Peyer's patch (tissue), 4 donors: ENCODE measurements around the gene GNAQ. TPM values are rescaled to one million over a fixed set of nuclear protein-coding genes. Genes with fewer than 3 reads are reported as not detected.

Source experiments
- DNase-seq, 3 donors: peaks; one replicate each; pipeline ENCODE4 v3.0.0-alpha.2; 2017 to 2019
- H3K27ac ChIP-seq, 4 donors: fragments of 200-600 bp; sonication (generic); one replicate each; pipeline ENCODE4 v1.5.1; 2016 to 2019
- H3K27me3 ChIP-seq, 2 donors: fragments of 200-600 bp; sonication (generic); one replicate each; pipeline ENCODE4 v1.5.1; 2019
- H3K36me3 ChIP-seq, 3 donors: fragments of 200-600 bp; sonication (generic); one replicate each; pipeline ENCODE4 v1.5.1; 2016 to 2019
- H3K4me1 ChIP-seq, 4 donors: fragments of 200-600 bp; sonication (generic); one replicate each; pipeline ENCODE4 v1.5.1; 2016 to 2019
- H3K4me3 ChIP-seq, 4 donors: fragments of 200-600 bp; sonication (generic); 1 replicate in 3 of 4; 2 replicates in 1 of 4; pipeline ENCODE4 v1.5.1; 2016 to 2019; ENCODE audit warnings: mild to moderate bottlenecking in 1 of 4
- H3K9me3 ChIP-seq, 4 donors: fragments of 200-600 bp; sonication (generic); one replicate each; pipeline ENCODE4 v1.5.1; 2016 to 2019; ENCODE audit warnings: mild to moderate bottlenecking in 1 of 4
- CTCF ChIP-seq, 6 experiments: fragments of 450-650 bp in 4 of 6; fragments of 200-600 bp in 2 of 6; sonication (generic) in 1 of 6; IDR thresholded peaks; one replicate each; pipeline ENCODE4 v1.5.1; 2017 to 2019; ENCODE audit warnings: antibody characterized with exemption in 6 of 6, mild to moderate bottlenecking in 3 of 6, moderate library complexity in 1 of 6
- POLR2A ChIP-seq, 2 donors: fragments of 450-650 bp; IDR thresholded peaks; one replicate each; pipeline ENCODE4 v1.5.1; 2017; ENCODE audit warnings: antibody characterized with exemption in 2 of 2, mild to moderate bottlenecking in 2 of 2, moderate library complexity in 2 of 2
- total RNA-seq, 4 donors: library from RNA; depleted of rRNA; stranded (reverse); fragments of >200 nt; gene quantifications; one replicate each; pipeline ENCODE4 v1.1.0, GENCODE V29; 2016

Gene GNAQ
- total RNA-seq, 4 donors from 2014 or later: 28.7 to 45.4 (median 33.5) TPM

GRCh38 chr9:78038620-78039300 is 7.1 kb upstream of the GNAQ start:
- TF ChIP-seq POLR2A (IDR thresholded peaks at IDR 0.05) (no peak), CTCF (IDR thresholded peaks at IDR 0.05) (no peak)
- no peak for DNase-seq
- no peak overlapping the region for H3K27ac ChIP-seq
- H3K36me3 ChIP-seq: no peaks in the 10 kb centered on the region
- H3K9me3 ChIP-seq: no peaks in the 10 kb centered on the region
- H3K4me3 ChIP-seq: no peak overlapping the region
- peaks cover 0 to 12% (median 0%) of the 10 kb centered on the region in 4 donors for H3K4me1 ChIP-seq
- no peaks in the 10 kb centered on the region for H3K27me3 ChIP-seq

GRCh38 chr9:78035383-78035993 is 3.9 kb upstream of the GNAQ start:
- no peaks in the 10 kb centered on the region for H3K36me3 ChIP-seq
- no peak overlapping the region for H3K4me3 ChIP-seq
- DNase-seq: peak in 1 of 3 donors; percentile 67
- peak overlapping the region in 1 of 4 donors; percentile 3 for H3K27ac ChIP-seq
- no peaks in the 10 kb centered on the region for H3K9me3 ChIP-seq
- peaks cover 0 to 12% (median 0%) of the 10 kb centered on the region in 4 donors for H3K4me1 ChIP-seq
- peak; percentile 45 to 92 (median 80) for TF ChIP-seq CTCF (IDR thresholded peaks at IDR 0.05)
- TF ChIP-seq POLR2A (IDR thresholded peaks at IDR 0.05): no peak
- no peaks in the 10 kb centered on the region for H3K27me3 ChIP-seq

DNA sequence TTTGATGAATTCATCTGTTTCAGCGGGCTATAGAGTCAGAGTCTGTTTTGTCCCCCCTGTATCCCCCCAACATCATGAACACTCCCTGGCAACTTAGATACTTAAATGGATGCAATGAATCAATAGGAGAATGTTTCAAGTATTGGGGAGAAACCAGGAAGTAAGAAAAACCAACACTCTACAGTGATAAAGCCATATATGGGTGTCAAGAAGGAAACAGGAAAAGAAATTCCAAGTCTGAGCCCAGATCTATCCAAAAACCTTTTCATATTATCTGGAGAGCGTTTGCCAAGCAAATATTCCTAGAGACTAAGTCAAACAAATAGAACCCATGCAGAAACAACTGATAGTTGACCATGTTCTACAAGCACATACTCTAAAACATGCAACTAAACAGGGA is 2.3 kb upstream of the GNAQ start:
- Histone ChIP-seq H3K4me3 (no peak overlapping the region), H3K36me3 (no peaks in the 10 kb centered on the region), H3K27me3 (no peaks in the 10 kb centered on the region), H3K4me1 (peaks cover 0 to 17% (median 0%) of the 10 kb centered on the region in 4 donors), H3K9me3 (no peaks in the 10 kb centered on the region), H3K27ac (no peak overlapping the region)
- DNase-seq: no peak
- TF ChIP-seq POLR2A (IDR thresholded peaks at IDR 0.05): no peak

DNA sequence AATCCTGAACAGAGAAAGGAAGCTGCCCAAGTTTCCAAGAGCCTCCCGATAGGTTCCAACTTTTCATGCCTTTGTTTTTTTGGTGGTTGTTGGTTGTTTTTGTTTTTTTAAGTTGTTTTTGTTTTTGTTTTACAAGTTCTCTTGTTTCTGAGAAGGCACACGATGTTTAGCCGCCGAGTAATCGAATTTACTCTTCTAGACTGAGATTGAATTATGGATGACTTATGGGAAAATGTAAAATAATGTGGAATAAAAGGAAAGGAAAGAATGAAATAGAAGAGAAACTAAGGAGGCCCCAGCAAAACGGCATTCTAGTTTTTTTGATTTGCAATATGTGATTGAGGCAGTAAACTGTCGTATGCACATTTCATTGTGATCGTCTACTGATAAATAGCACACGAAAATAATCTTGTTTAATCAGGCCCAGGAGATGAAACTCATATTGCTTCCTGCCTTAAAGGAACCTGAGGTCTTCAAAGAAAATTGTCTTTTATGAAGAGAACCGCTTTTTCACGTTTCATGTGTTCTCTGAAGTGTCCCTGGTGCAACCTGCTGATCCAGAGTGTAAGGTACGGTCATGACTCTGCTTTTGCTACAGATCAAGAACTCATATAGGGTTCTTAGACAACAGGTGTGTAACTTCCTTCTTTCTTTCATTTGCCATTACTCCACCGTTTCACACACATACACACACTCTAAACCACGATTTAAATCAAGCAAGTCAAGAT is 1.3 kb upstream of the GNAQ start:
- H3K36me3 ChIP-seq: no peaks in the 10 kb centered on the region
- H3K4me1 ChIP-seq: peaks cover 0 to 18% (median 0%) of the 10 kb centered on the region in 4 donors
- TF ChIP-seq POLR2A (IDR thresholded peaks at IDR 0.05) (peak in 1 of 2 donors; percentile 69), CTCF (IDR thresholded peaks at IDR 0.05) (no peak)
- peak overlapping the region; percentile 57 to 95 (median 73) for H3K4me3 ChIP-seq
- DNase-seq: no peak
- H3K27me3 ChIP-seq: no peaks in the 10 kb centered on the region
- H3K27ac ChIP-seq: peak overlapping the region; percentile 84 to 99 (median 90)
- H3K9me3 ChIP-seq: no peaks in the 10 kb centered on the region

- peak; percentile 42 to 94 (median 91) for DNase-seq
- peaks cover 0 to 22% (median 0%) of the 10 kb centered on the region in 4 donors for H3K4me1 ChIP-seq
- H3K9me3 ChIP-seq: no peaks in the 10 kb centered on the region
- peak overlapping the region; percentile 84 to 99 (median 90) for H3K27ac ChIP-seq
- no peaks in the 10 kb centered on the region for H3K27me3 ChIP-seq
- H3K4me3 ChIP-seq: peak overlapping the region; percentile 57 to 95 (median 73)
- no peaks in the 10 kb centered on the region for H3K36me3 ChIP-seq
- TF ChIP-seq CTCF (IDR thresholded peaks at IDR 0.05) (peak in 1 of 6 experiments; percentile 8), POLR2A (IDR thresholded peaks at IDR 0.05) (peak; percentile 80 to 96)
These were observed 500 bp upstream of the GNAQ start for GRCh38 chr9:78031893-78032729.
